WTC11 (cell line): Measurements from ENCODE around the gene RSRC1. TPM values are rescaled to one million over a fixed set of nuclear protein-coding genes. Genes with fewer than 3 reads are reported as not detected.

Source experiments
- ATAC-seq: fragments of 200-7000 bp; cut with Tn5 transposase; 2 replicates; pipeline ENCODE4 v1.10.0; 2021; ENCODE audit warnings: mild to moderate bottlenecking, moderate library complexity
- CTCF ChIA-PET: fragments of 300-600 bp; sonication (Branson Sonifier 250); formaldehyde crosslinking; loops from one replicate; lab custom pipeline; 2021; ENCODE audit warnings: antibody characterized with exemption; lab: Charles Lee
- POLR2A ChIA-PET: fragments of 350-600 bp; sonication (Branson Sonifier 250); formaldehyde crosslinking; loops from one replicate; lab custom pipeline; 2021; ENCODE audit warnings: antibody characterized with exemption; lab: Charles Lee
- DNase-seq: peaks from one replicate; pipeline ENCODE4 v3.0.0; 2021; ENCODE audit warnings: low spot score
- H3K27ac Mint-ChIP-seq: 2 replicates; pipeline ENCODE4 v1.8.0; 2021; ENCODE audit warnings: mixed read lengths
- H3K27me3 Mint-ChIP-seq: 2 replicates; pipeline ENCODE4 v1.8.0; 2021; ENCODE audit warnings: low read depth, mild to moderate bottlenecking, moderate library complexity, mixed read lengths
- H3K36me3 Mint-ChIP-seq: 2 replicates; pipeline ENCODE4 v1.8.0; 2021; ENCODE audit warnings: mixed read lengths
- H3K4me1 Mint-ChIP-seq: 2 replicates; pipeline ENCODE4 v1.8.0; 2022; ENCODE audit warnings: mixed read lengths
- H3K4me3 Mint-ChIP-seq: 2 replicates; pipeline ENCODE4 v1.8.0; 2021; ENCODE audit warnings: mild to moderate bottlenecking, moderate library complexity, mixed read lengths
- H3K9me3 Mint-ChIP-seq: 2 replicates; pipeline ENCODE4 v1.8.0; 2021; ENCODE audit warnings: mixed read lengths
- ARID4B ChIP-seq: sonication (generic); formaldehyde crosslinking; IDR thresholded peaks from 2 replicates; pipeline ENCODE4 v1.8.0; 2023; ENCODE audit warnings: missing genetic modification reagents, mild to moderate bottlenecking, borderline replicate concordance
- ATF2 ChIP-seq: sonication (generic); formaldehyde crosslinking; IDR thresholded peaks from 2 replicates; pipeline ENCODE4 v1.8.1; 2022; ENCODE audit warnings: low read depth, missing genetic modification reagents, borderline replicate concordance
- ATF3 ChIP-seq: sonication (generic); formaldehyde crosslinking; conservative IDR thresholded peaks from 2 replicates; pipeline ENCODE4 v1.8.1; 2022; ENCODE audit warnings: mild to moderate bottlenecking, missing genetic modification reagents
- CDX4 ChIP-seq: fragments of 250-450 bp; sonication (Bioruptor Pico); IDR thresholded peaks from 2 replicates; pipeline ENCODE4 v1.9.0; 2021; ENCODE audit warnings: moderate library complexity, mild to moderate bottlenecking, inconsistent platforms, borderline replicate concordance
- CREM ChIP-seq: sonication (generic); formaldehyde crosslinking; IDR thresholded peaks from 2 replicates; pipeline ENCODE4 v1.8.1; 2022; ENCODE audit warnings: mild to moderate bottlenecking, missing genetic modification reagents, moderate library complexity
- E2F1 ChIP-seq: sonication (generic); formaldehyde crosslinking; IDR thresholded peaks from 2 replicates; pipeline ENCODE4 v1.8.0; 2022; ENCODE audit warnings: mild to moderate bottlenecking, missing genetic modification reagents
- ERG ChIP-seq: fragments of 250-450 bp; sonication (Bioruptor Pico); IDR thresholded peaks from 2 replicates; pipeline ENCODE4 v1.8.0; 2021; ENCODE audit warnings: mild to moderate bottlenecking
- ESRRA ChIP-seq: sonication (generic); formaldehyde crosslinking; IDR thresholded peaks from 2 replicates; pipeline ENCODE4 v1.8.1; 2022; ENCODE audit warnings: mild to moderate bottlenecking, missing genetic modification reagents, borderline replicate concordance
- GTF2I ChIP-seq: fragments of 250-450 bp; sonication (Bioruptor Pico); conservative IDR thresholded peaks from 2 replicates; pipeline ENCODE4 v1.4.0; 2021; ENCODE audit warnings: mild to moderate bottlenecking
- HMGXB4 ChIP-seq: sonication (generic); formaldehyde crosslinking; IDR thresholded peaks from 2 replicates; pipeline ENCODE4 v1.8.1; 2023; ENCODE audit warnings: mild to moderate bottlenecking, moderate library complexity, missing genetic modification reagents
- MLX ChIP-seq: sonication (generic); formaldehyde crosslinking; IDR thresholded peaks from 2 replicates; pipeline ENCODE4 v1.8.1; 2023; ENCODE audit warnings: mild to moderate bottlenecking, missing genetic modification reagents, moderate library complexity
- OVOL2 ChIP-seq: fragments of 250-450 bp; sonication (Bioruptor Pico); IDR thresholded peaks from 2 replicates; pipeline ENCODE4 v1.9.0; 2021; ENCODE audit warnings: mild to moderate bottlenecking, borderline replicate concordance
- TEAD4 ChIP-seq: sonication (generic); formaldehyde crosslinking; IDR thresholded peaks from 2 replicates; pipeline ENCODE4 v1.8.0; 2022; ENCODE audit warnings: mild to moderate bottlenecking, missing genetic modification reagents
- ZMAT4 ChIP-seq: fragments of 250-450 bp; sonication (Bioruptor Pico); IDR thresholded peaks from 2 replicates; pipeline ENCODE4 v1.9.0; 2021; ENCODE audit warnings: mild to moderate bottlenecking
- ZNF121 ChIP-seq: sonication (generic); formaldehyde crosslinking; IDR thresholded peaks from 2 replicates; pipeline ENCODE4 v1.8.0; 2023; ENCODE audit warnings: missing genetic modification reagents
- ZNF416 ChIP-seq: fragments of 250-450 bp; sonication (Bioruptor Pico); IDR thresholded peaks from 2 replicates; pipeline ENCODE4 v1.9.0; 2021; ENCODE audit warnings: mild to moderate bottlenecking, inconsistent platforms
- ZNF532 ChIP-seq: fragments of 250-450 bp; sonication (Bioruptor Pico); IDR thresholded peaks from 2 replicates; pipeline ENCODE4 v1.9.0; 2021; ENCODE audit warnings: mild to moderate bottlenecking, borderline replicate concordance
- ZNF671 ChIP-seq: fragments of 250-450 bp; sonication (Bioruptor Pico); IDR thresholded peaks from 2 replicates; pipeline ENCODE4 v1.8.0; 2021; ENCODE audit warnings: mild to moderate bottlenecking
- total RNA-seq: library from RNA; stranded (reverse); gene quantifications from 3 replicates; pipeline ENCODE4 v1.2.3, GENCODE V29; 2021

Gene RSRC1
- total RNA-seq, 1 experiment from 2014 or later: 21.3 TPM

GRCh38 chr3:158453004-158453403 is 343.1 kb downstream of the RSRC1 start:
- CTCF ChIA-PET: no interaction called here
- ATAC-seq (no peak), DNase-seq (no peak)
- Mint-ChIP-seq H3K4me1 (0 out of 2 replicates have a peak, but pooled peaks cover 2% of the 10 kb centered on the region), H3K36me3 (no peaks in the 10 kb centered on the region), H3K27ac (no peak overlapping the region), H3K4me3 (no peak overlapping the region), H3K9me3 (no peaks in the 10 kb centered on the region), H3K27me3 (no peaks in the 10 kb centered on the region)
- POLR2A ChIA-PET: no interaction called here
- no peak for TF ChIP-seq GTF2I (CRISPR knock-in tag)
- TF ChIP-seq ARID4B (CRISPR knock-in tag): no peak
- no peak for TF ChIP-seq HMGXB4
- no peak for TF ChIP-seq E2F1 (CRISPR knock-in tag)
- TF ChIP-seq ZNF121 (CRISPR knock-in tag): no peak
- no peak for TF ChIP-seq TEAD4 (CRISPR knock-in tag)
- TF ChIP-seq ZNF416 (CRISPR knock-in tag): no peak
- no peak for TF ChIP-seq ZNF532

- H3K4me1 Mint-ChIP-seq: peaks cover 8% of the 10 kb centered on the region
- POLR2A ChIA-PET: no interaction called here
- no peaks in the 10 kb centered on the region for H3K36me3 Mint-ChIP-seq
- ATAC-seq (no peak), DNase-seq (no peak)
- H3K27ac Mint-ChIP-seq: no peak overlapping the region
- no peak overlapping the region for H3K4me3 Mint-ChIP-seq
- no peaks in the 10 kb centered on the region for H3K27me3 Mint-ChIP-seq
- CTCF ChIA-PET: no interaction called here
- H3K9me3 Mint-ChIP-seq: no peaks in the 10 kb centered on the region
- TF ChIP-seq ESRRA (CRISPR knock-in tag) (no peak), ZNF671 (CRISPR knock-in tag) (no peak), ERG (CRISPR knock-in tag) (no peak), CREM (CRISPR knock-in tag) (no peak), ATF3 (no peak), CDX4 (no peak), OVOL2 (no peak), ZMAT4 (CRISPR knock-in tag) (no peak), MLX (CRISPR knock-in tag) (no peak), ATF2 (CRISPR knock-in tag) (no peak)
These were observed 344.0 kb downstream of the RSRC1 start for GRCh38 chr3:158453865-158454264.
